Heart left ventricle (tissue), 13 donors: Measurements from ENCODE around the gene NRCAM.
"Not testable (repeated sequence)": the region's sequence is repeated elsewhere in the genome, so short reads cannot be mapped to it uniquely, and the experiment has no call there.

Experiments
- CTCF ChIP-seq, 12 donors: fragments of 200-600 bp; sonication (generic) in 4 of 12; IDR thresholded peaks; one replicate each; pipeline versions ENCODE4 v1.5.0 to v1.8.0; 2018 to 2022; ENCODE audit warnings: antibody characterized with exemption in 12 of 12, mild to moderate bottlenecking in 5 of 12
- POLR2A ChIP-seq, 2 donors: fragments of 450-650 bp; IDR thresholded peaks; one replicate each; pipeline ENCODE4 v1.6.1; 2017; ENCODE audit warnings: antibody characterized with exemption in 2 of 2, mild to moderate bottlenecking in 2 of 2, moderate library complexity in 2 of 2
- donor health status: ischemic (EF 13 %, LVEDD 7.1; RV severe dilation, severe dysfunction).
- donor health status: DM: no; HTN: yes; CAD: no.
- donor health status: DM: no; HTN: no; CAD: no.
- donor health status: ischemic (EF 25% LVEDD 6.9; RV normal size, moderate dysfunction).
- donor health status: ischemic (EF 25% LVEDD 5.7; RV mildly dilated, moderate dysfunction).
- donor health status: ischemic (EF 35%, LVEDD 5.7; RV mildly dilated, moderate dysfunction).
- donor health status: nonischemic (EF 11% LVEDD 7.7; RV severe dilation, severe dysfunction).
- donor health status: DM: yes; HTN: yes; CAD: no.
- donor health status: PGD.
- donor health status: ischemic (EF 29% LVEDD 5.4; RV normal size, mild dysfunction).
- donor health status: nonischemic (EF 23%, LVEDD 6.1; RV moderate dilation, normal function).

- not testable (repeated sequence) for TF ChIP-seq POLR2A, CTCF (IDR thresholded peaks at IDR 0.05)
These were observed 10.1 kb upstream of the NRCAM start for GRCh38 chr7:108466322-108466721.
